Embryonic facial prominence (tissue), 1 donor: ENCODE data around the gene DLK1.

Experiments used
- DNase-seq: peaks from one replicate; pipeline ENCODE4 v3.0.0-alpha.2; 2016; ENCODE audit errors: extremely low spot score

DLK1 gene

GRCh38 chr14:100726550-100727085 lies at the start of gene DLK1:
DLK1 (plus strand) TSS chr14:100726892; CDS start chr14:100727069, 177 bp downstream.
- no peak for DNase-seq

GRCh38 chr14:100677152-100677551 lies 49.5 kb upstream of the DLK1 start:
- DNase-seq: no peak

GRCh38 chr14:100677554-100678468 lies 48.9 kb upstream of the DLK1 start:
- peak; percentile 65 for DNase-seq

- DNase-seq: no peak
These were observed 48.2 kb upstream of the DLK1 start for GRCh38 chr14:100678469-100678828.

GRCh38 chr14:100679153-100679552 lies 47.5 kb upstream of the DLK1 start:
- no peak for DNase-seq

GRCh38 chr14:100679707-100680438 lies 46.8 kb upstream of the DLK1 start:
- DNase-seq: peak; percentile 65

GRCh38 chr14:100680439-100681051 lies 46.1 kb upstream of the DLK1 start:
- DNase-seq: no peak

GRCh38 chr14:100681111-100681510 lies 45.6 kb upstream of the DLK1 start:
- no peak for DNase-seq

GRCh38 chr14:100682749-100683148 lies 43.9 kb upstream of the DLK1 start:
- DNase-seq: no peak

- DNase-seq: no peak
These were observed 43.1 kb upstream of the DLK1 start for GRCh38 chr14:100683578-100683977.

GRCh38 chr14:100684154-100684553 lies 42.5 kb upstream of the DLK1 start:
- DNase-seq: no peak

- no peak for DNase-seq
These were observed 41.7 kb upstream of the DLK1 start for GRCh38 chr14:100684961-100685360.

GRCh38 chr14:100686858-100687257 lies 39.8 kb upstream of the DLK1 start:
- DNase-seq: no peak

- DNase-seq: no peak
These were observed 39.3 kb upstream of the DLK1 start for GRCh38 chr14:100687386-100687785.

- DNase-seq: no peak
These were observed 38.6 kb upstream of the DLK1 start for GRCh38 chr14:100688051-100688450.

- no peak for DNase-seq
These were observed 37.9 kb upstream of the DLK1 start for GRCh38 chr14:100688598-100689461.

GRCh38 chr14:100690672-100691071 lies 36.0 kb upstream of the DLK1 start:
- DNase-seq: no peak

- no peak for DNase-seq
These were observed 35.2 kb upstream of the DLK1 start for GRCh38 chr14:100691395-100692056.

GRCh38 chr14:100692256-100692655 lies 34.4 kb upstream of the DLK1 start:
- DNase-seq: no peak

GRCh38 chr14:100692859-100693558 lies 33.7 kb upstream of the DLK1 start:
- DNase-seq: no peak
